Measurements from ENCODE around the gene RPS6KB2.

Gene RPS6KB2

GRCh38 chr11:67419325-67420049 is 8.8 kb upstream of the RPS6KB2 start:
- TF ChIP-seq TAF1 (IDR thresholded peaks at IDR 0.05; ENCODE audit: borderline replicate concordance, insufficient read depth, low read length) (no peak), REST (IDR thresholded peaks at IDR 0.05; ENCODE audit: insufficient read depth in 1 of 2, low read depth in 2 of 2, low read length in 2 of 2) (no peak), POLR2AphosphoS5 (IDR thresholded peaks at IDR 0.05; ENCODE audit: low read depth, low read length) (no peak), SIN3A (IDR thresholded peaks at IDR 0.05; ENCODE audit: borderline replicate concordance, insufficient read depth, low read length) (no peak), FOXP2 (optimal IDR thresholded peaks at IDR 0.05; ENCODE audit: borderline replicate concordance, extremely low read depth, extremely low read length, insufficient read depth) (no peak)

GRCh38 chr11:67420147-67420645 is 8.1 kb upstream of the RPS6KB2 start:
- TF ChIP-seq REST (IDR thresholded peaks at IDR 0.05; ENCODE audit: insufficient read depth in 1 of 2, low read depth in 2 of 2, low read length in 2 of 2) (no peak), TAF1 (IDR thresholded peaks at IDR 0.05; ENCODE audit: borderline replicate concordance, insufficient read depth, low read length) (no peak), POLR2AphosphoS5 (IDR thresholded peaks at IDR 0.05; ENCODE audit: low read depth, low read length) (no peak), FOXP2 (optimal IDR thresholded peaks at IDR 0.05; ENCODE audit: borderline replicate concordance, extremely low read depth, extremely low read length, insufficient read depth) (no peak), SIN3A (IDR thresholded peaks at IDR 0.05; ENCODE audit: borderline replicate concordance, insufficient read depth, low read length) (no peak)

GRCh38 chr11:67420646-67421429 is 7.5 kb upstream of the RPS6KB2 start:
- TF ChIP-seq POLR2AphosphoS5 (IDR thresholded peaks at IDR 0.05; ENCODE audit: low read depth, low read length) = peak; percentile 53; the same call in 1 of the 2 replicates
- TF ChIP-seq SIN3A (IDR thresholded peaks at IDR 0.05; ENCODE audit: borderline replicate concordance, insufficient read depth, low read length) = no peak
- peak; percentile 60; the same call in 1 of the 2 replicates for TF ChIP-seq TAF1 (IDR thresholded peaks at IDR 0.05; ENCODE audit: borderline replicate concordance, insufficient read depth, low read length)
- peak; percentile 50 for TF ChIP-seq FOXP2 (optimal IDR thresholded peaks at IDR 0.05; ENCODE audit: borderline replicate concordance, extremely low read depth, extremely low read length, insufficient read depth)
- TF ChIP-seq REST (IDR thresholded peaks at IDR 0.05; ENCODE audit: insufficient read depth in 1 of 2, low read depth in 2 of 2, low read length in 2 of 2) = no peak

DNA sequence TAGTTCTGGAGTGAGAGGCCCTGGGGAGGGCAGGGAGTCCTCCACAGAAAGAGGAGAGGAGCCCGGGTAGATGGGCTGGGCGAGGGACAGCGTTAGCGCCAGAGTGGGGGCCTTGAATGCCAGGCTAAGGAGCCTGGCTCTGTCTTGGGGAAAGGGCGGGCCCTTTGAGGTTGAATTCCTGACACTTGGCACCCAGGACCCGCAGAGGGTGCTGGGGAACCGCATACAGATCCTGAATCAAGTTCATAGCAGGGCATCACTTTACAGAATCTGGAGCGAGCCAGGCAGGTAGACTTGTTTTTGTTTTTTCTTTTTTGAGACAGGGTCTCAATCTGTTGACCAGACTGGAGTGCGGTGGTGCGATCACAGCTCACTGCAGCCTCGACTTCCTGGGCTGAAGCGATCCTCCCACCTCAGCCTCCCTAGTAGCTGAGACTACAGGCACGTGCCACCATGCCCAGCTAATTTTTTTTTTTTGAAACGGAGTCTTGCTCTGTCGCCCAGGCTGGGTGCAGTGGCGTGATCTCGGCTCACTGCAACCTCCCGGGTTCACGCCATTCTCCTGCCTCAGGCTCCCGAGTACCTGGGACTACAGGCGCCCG is 6.8 kb upstream of the RPS6KB2 start:
- no peak for TF ChIP-seq POLR2AphosphoS5 (IDR thresholded peaks at IDR 0.05; ENCODE audit: low read depth, low read length)
- TF ChIP-seq REST (IDR thresholded peaks at IDR 0.05; ENCODE audit: insufficient read depth in 1 of 2, low read depth in 2 of 2, low read length in 2 of 2) = no peak
- no peak for TF ChIP-seq SIN3A (IDR thresholded peaks at IDR 0.05; ENCODE audit: borderline replicate concordance, insufficient read depth, low read length)
